ENCODE data around the gene SMAD7. TPM values are rescaled to one million over a fixed set of nuclear protein-coding genes. Genes with fewer than 3 reads are reported as not detected.

Gene SMAD7
- total and polyA plus RNA-seq, 2 experiments from 2014 or later: 11.8 to 29.8 TPM

GRCh38 chr18:48932462-48932818 lies 18.3 kb downstream of the SMAD7 start:
- Mint-ChIP-seq H3K27ac (no peak overlapping the region; the same call in 1 of the 2 replicates), H3K27me3 (ENCODE audit: insufficient read depth, low read depth, poor library complexity) (peaks cover 40% of the 10 kb centered on the region), H3K9me3 (no peaks in the 10 kb centered on the region), H3K4me3 (peak overlapping the region; percentile 33), H3K4me1 (peaks cover 99% of the 10 kb centered on the region), H3K36me3 (ENCODE audit: low read depth) (peaks cover 29% of the 10 kb centered on the region)
- H3K27me3 ChIP-seq (ENCODE audit: insufficient read depth): no peaks in the 10 kb centered on the region
- H3F3A ChIP-seq (replicated peaks; ENCODE audit: low read depth): peaks cover 21% of the 10 kb centered on the region; the same call in 1 of the 2 replicates
- peaks cover 49% of the 10 kb centered on the region for H4K20me1 ChIP-seq (replicated peaks; ENCODE audit: insufficient read depth)
- no peak overlapping the region for H2AFZ ChIP-seq
- H3K36me3 ChIP-seq (ENCODE audit: insufficient read depth): 0 out of 2 replicates have a peak, but pooled peaks cover 4% of the 10 kb centered on the region
- peaks cover 100% of the 10 kb centered on the region for H3K79me2 ChIP-seq (replicated peaks; ENCODE audit: insufficient read depth)
- ATAC-seq (no peak), DNase-seq (ENCODE audit: low spot score) (no peak)
- TF ChIP-seq STAT1 (IDR thresholded peaks at IDR 0.05; ENCODE audit: unreplicated experiment) (no peak), ZNF331 (CRISPR knock-in tag; IDR thresholded peaks at IDR 0.05; ENCODE audit: low read depth) (no peak), ZNF114 (CRISPR knock-in tag; IDR thresholded peaks at IDR 0.05) (no peak), EZH2phosphoT487 (IDR thresholded peaks at IDR 0.05; ENCODE audit: unreplicated experiment) (no peak), CREB1 (CRISPR knock-in tag; IDR thresholded peaks at IDR 0.05; ENCODE audit: low read depth) (no peak), JUNB (IDR thresholded peaks at IDR 0.05; ENCODE audit: unreplicated experiment) (no peak), ZNF462 (CRISPR knock-in tag; IDR thresholded peaks at IDR 0.05) (no peak), EZH2 (IDR thresholded peaks at IDR 0.05; ENCODE audit: low read depth, unreplicated experiment) (no peak), REST (IDR thresholded peaks at IDR 0.05; ENCODE audit: unreplicated experiment) (no peak), POLR2AphosphoS5 (IDR thresholded peaks at IDR 0.05; ENCODE audit: low read depth) (no peak), NANOG (IDR thresholded peaks at IDR 0.05; ENCODE audit: borderline replicate concordance) (no peak), CTCF (conservative IDR thresholded peaks at IDR 0.05; ENCODE audit: low read depth in 2 of 2) (no peak), ETS1 (IDR thresholded peaks at IDR 0.05) (no peak)
- peak overlapping the region; percentile 1; the same call in 1 of the 2 replicates for H3K27ac ChIP-seq (ENCODE audit: low read depth)
- peak overlapping the region; percentile 78 for H3K4me2 ChIP-seq
- peaks cover 93% of the 10 kb centered on the region for H3K4me1 ChIP-seq (ENCODE audit: insufficient read depth)
- H3K9me2 ChIP-seq (ENCODE audit: insufficient read depth): no peaks in the 10 kb centered on the region
- H3K4me3 ChIP-seq: peak overlapping the region; percentile 17; the same call in 1 of the 2 replicates
